ENCODE data around the gene CENPM. TPM values are rescaled to one million over a fixed set of nuclear protein-coding genes. Genes with fewer than 3 reads are reported as not detected.

CENPM gene
- total RNA-seq = 1 to 10 TPM; 5.2 to 9.0 TPM
- polyA plus RNA-seq (ENCODE audit: insufficient read length in 2 of 2) = 10 to 100 TPM; 12.2 to 13.0 TPM
- long read RNA-seq, donor 1, partial matches to known transcripts = 21 of 23 reads
- long read RNA-seq, donor 1, other reads (novel, unspliced or antisense) = 0 of 23 reads
- long read RNA-seq, donor 2, partial matches to known transcripts = 0 of 6 reads
- long read RNA-seq, donor 2, other reads (novel, unspliced or antisense) = 0 of 6 reads
- long read RNA-seq, donor 3, partial matches to known transcripts = 0 of 4 reads
- long read RNA-seq, donor 3, other reads (novel, unspliced or antisense) = 0 of 4 reads
- long read RNA-seq, donor 4, transcript CENPM-201 (6 exons, 966 nt) = major isoform, 10 of 17 reads
- long read RNA-seq, donor 4, partial matches to known transcripts = 0 of 17 reads
- long read RNA-seq, donor 4, other reads (novel, unspliced or antisense) = 0 of 17 reads

- peaks cover 4% of the 10 kb centered on the region for H3K36me3 ChIP-seq (ENCODE audit: control insufficient read depth, insufficient read depth, low read length)
- no peaks in the 10 kb centered on the region for H3K9me3 ChIP-seq (ENCODE audit: control insufficient read depth, insufficient read depth, low read length)
- H3K4me3 ChIP-seq (ENCODE audit: low read depth, low read length) = peak within 1 kb of the TSS; percentile 97
- peak within 1 kb of the TSS; percentile 89 for H3K27ac ChIP-seq (ENCODE audit: low read depth, low read length)
- peak; percentile 87 to 99 (median 93) for DNase-seq (ENCODE audit: low read depth in 4 of 6, low spot score in 6 of 6)
- WGBS (ENCODE audit: insufficient coverage) = 0% methylated on average over 51 of the region's 56 CpGs
- no peaks in the 10 kb centered on the region for H3K27me3 ChIP-seq (ENCODE audit: control insufficient read depth, insufficient read depth, low read length)
- peaks cover 52% of the 10 kb centered on the region for H3K4me1 ChIP-seq (ENCODE audit: control insufficient read depth, insufficient read depth, low read length)
Observed at GRCh38 chr22:41946629-41947423, at the start of gene CENPM. Gene CENPM, minus strand, starts transcription at chr22:41947152. Its CDS starts 76 bp downstream, at chr22:41947076.

- Histone ChIP-seq H3K27ac (ENCODE audit: low read depth, low read length) (no peak overlapping the region), H3K9me3 (ENCODE audit: control insufficient read depth, insufficient read depth, low read length) (no peaks in the 10 kb centered on the region), H3K36me3 (ENCODE audit: control insufficient read depth, insufficient read depth, low read length) (peaks cover 56% of the 10 kb centered on the region), H3K27me3 (ENCODE audit: control insufficient read depth, insufficient read depth, low read length) (no peaks in the 10 kb centered on the region), H3K4me1 (ENCODE audit: control insufficient read depth, insufficient read depth, low read length) (peaks cover 18% of the 10 kb centered on the region), H3K4me3 (ENCODE audit: low read depth, low read length) (no peak overlapping the region)
- WGBS (ENCODE audit: insufficient coverage) = 82% methylated on average over 3 of the region's 3 CpGs
- no peak for DNase-seq (ENCODE audit: low read depth in 4 of 6, low spot score in 6 of 6)
Observed at GRCh38 chr22:41995211-41995610, 48.3 kb upstream of the CENPM start.

- 100% methylated on average over 4 of the region's 5 CpGs for WGBS (ENCODE audit: insufficient coverage)
- no peak overlapping the region for H3K27ac ChIP-seq (ENCODE audit: low read depth, low read length)
- no peak for DNase-seq (ENCODE audit: low read depth in 4 of 6, low spot score in 6 of 6)
- no peaks in the 10 kb centered on the region for H3K4me1 ChIP-seq (ENCODE audit: control insufficient read depth, insufficient read depth, low read length)
- peaks cover 83% of the 10 kb centered on the region for H3K36me3 ChIP-seq (ENCODE audit: control insufficient read depth, insufficient read depth, low read length)
- no peaks in the 10 kb centered on the region for H3K9me3 ChIP-seq (ENCODE audit: control insufficient read depth, insufficient read depth, low read length)
- no peaks in the 10 kb centered on the region for H3K27me3 ChIP-seq (ENCODE audit: control insufficient read depth, insufficient read depth, low read length)
- no peak overlapping the region for H3K4me3 ChIP-seq (ENCODE audit: low read depth, low read length)
Observed at GRCh38 chr22:41992496-41992895, 45.5 kb upstream of the CENPM start.

GRCh38 chr22:41991111-41991510, 44.2 kb upstream of the CENPM start:
- Histone ChIP-seq H3K4me1 (ENCODE audit: control insufficient read depth, insufficient read depth, low read length) (no peaks in the 10 kb centered on the region), H3K27ac (ENCODE audit: low read depth, low read length) (no peak overlapping the region), H3K27me3 (ENCODE audit: control insufficient read depth, insufficient read depth, low read length) (no peaks in the 10 kb centered on the region), H3K9me3 (ENCODE audit: control insufficient read depth, insufficient read depth, low read length) (no peaks in the 10 kb centered on the region), H3K4me3 (ENCODE audit: low read depth, low read length) (no peak overlapping the region), H3K36me3 (ENCODE audit: control insufficient read depth, insufficient read depth, low read length) (peaks cover 87% of the 10 kb centered on the region)
- 100% methylated on average over 2 of the region's 7 CpGs for WGBS (ENCODE audit: insufficient coverage)
- DNase-seq (ENCODE audit: low read depth in 4 of 6, low spot score in 6 of 6) = no peak

- Histone ChIP-seq H3K9me3 (ENCODE audit: control insufficient read depth, insufficient read depth, low read length) (no peaks in the 10 kb centered on the region), H3K27ac (ENCODE audit: low read depth, low read length) (no peak overlapping the region), H3K27me3 (ENCODE audit: control insufficient read depth, insufficient read depth, low read length) (no peaks in the 10 kb centered on the region), H3K4me1 (ENCODE audit: control insufficient read depth, insufficient read depth, low read length) (no peaks in the 10 kb centered on the region), H3K36me3 (ENCODE audit: control insufficient read depth, insufficient read depth, low read length) (peaks cover 81% of the 10 kb centered on the region), H3K4me3 (ENCODE audit: low read depth, low read length) (no peak overlapping the region)
- 92% methylated on average over 3 of the region's 4 CpGs for WGBS (ENCODE audit: insufficient coverage)
- no peak for DNase-seq (ENCODE audit: low read depth in 4 of 6, low spot score in 6 of 6)
Observed at GRCh38 chr22:41989246-41989645, 42.3 kb upstream of the CENPM start.

- H3K9me3 ChIP-seq (ENCODE audit: control insufficient read depth, insufficient read depth, low read length) = no peaks in the 10 kb centered on the region
- H3K27ac ChIP-seq (ENCODE audit: low read depth, low read length) = no peak overlapping the region
- H3K36me3 ChIP-seq (ENCODE audit: control insufficient read depth, insufficient read depth, low read length) = peaks cover 80% of the 10 kb centered on the region
- no peaks in the 10 kb centered on the region for H3K4me1 ChIP-seq (ENCODE audit: control insufficient read depth, insufficient read depth, low read length)
- 100% methylated on average over 3 of the region's 5 CpGs for WGBS (ENCODE audit: insufficient coverage)
- no peaks in the 10 kb centered on the region for H3K27me3 ChIP-seq (ENCODE audit: control insufficient read depth, insufficient read depth, low read length)
- no peak overlapping the region for H3K4me3 ChIP-seq (ENCODE audit: low read depth, low read length)
- no peak for DNase-seq (ENCODE audit: low read depth in 4 of 6, low spot score in 6 of 6)
Observed at GRCh38 chr22:41987276-41987675, 40.3 kb upstream of the CENPM start.

- no peak for DNase-seq (ENCODE audit: low read depth in 4 of 6, low spot score in 6 of 6)
- H3K36me3 ChIP-seq (ENCODE audit: control insufficient read depth, insufficient read depth, low read length) = peaks cover 70% of the 10 kb centered on the region
- no peak overlapping the region for H3K4me3 ChIP-seq (ENCODE audit: low read depth, low read length)
- peaks cover 10% of the 10 kb centered on the region for H3K4me1 ChIP-seq (ENCODE audit: control insufficient read depth, insufficient read depth, low read length)
- no peak overlapping the region for H3K27ac ChIP-seq (ENCODE audit: low read depth, low read length)
- H3K27me3 ChIP-seq (ENCODE audit: control insufficient read depth, insufficient read depth, low read length) = no peaks in the 10 kb centered on the region
- no peaks in the 10 kb centered on the region for H3K9me3 ChIP-seq (ENCODE audit: control insufficient read depth, insufficient read depth, low read length)
- 74% methylated on average over 5 of the region's 6 CpGs for WGBS (ENCODE audit: insufficient coverage)
Observed at GRCh38 chr22:41983513-41984405, 36.8 kb upstream of the CENPM start.

- DNase-seq (ENCODE audit: low read depth in 4 of 6, low spot score in 6 of 6) = no peak
- peaks cover 18% of the 10 kb centered on the region for H3K4me1 ChIP-seq (ENCODE audit: control insufficient read depth, insufficient read depth, low read length)
- peaks cover 63% of the 10 kb centered on the region for H3K36me3 ChIP-seq (ENCODE audit: control insufficient read depth, insufficient read depth, low read length)
- 77% methylated on average over 3 of the region's 5 CpGs for WGBS (ENCODE audit: insufficient coverage)
- no peak overlapping the region for H3K27ac ChIP-seq (ENCODE audit: low read depth, low read length)
- no peak overlapping the region for H3K4me3 ChIP-seq (ENCODE audit: low read depth, low read length)
- no peaks in the 10 kb centered on the region for H3K27me3 ChIP-seq (ENCODE audit: control insufficient read depth, insufficient read depth, low read length)
- no peaks in the 10 kb centered on the region for H3K9me3 ChIP-seq (ENCODE audit: control insufficient read depth, insufficient read depth, low read length)
Observed at GRCh38 chr22:41982865-41983264, 35.9 kb upstream of the CENPM start.
